Stimulated activated CD4-positive, alpha-beta T cell treated with anti-CD3 and anti-CD28 coated beads, TNF-alpha, amount 100 ng/mL, for 24 hours (primary cell): ENCODE measurements around the gene CCDC77.
"Not testable (repeated sequence)": the region's sequence is repeated elsewhere in the genome, so short reads cannot be mapped to it uniquely, and the experiment has no call there.

Experiments
- DNase-seq, 3 experiments: peaks; one replicate each; pipeline ENCODE4 v3.0.0-alpha.2; 2020; ENCODE audit warnings: low read depth in 3 of 3

CCDC77 gene

GRCh38 chr12:401235-402028 is at the start of gene CCDC77:
Gene CCDC77 (plus strand): TSS chr12:401644. CDS start chr12:409384, 7,740 bp downstream.
- DNase-seq, result peak; percentile 85 to 93 (median 92)

GRCh38 chr12:356276-356988 is 45.0 kb upstream of the CCDC77 start:
- no peak for DNase-seq

- no peak for DNase-seq
Observed at GRCh38 chr12:359091-359490, 42.4 kb upstream of the CCDC77 start.

GRCh38 chr12:366820-367219 is 34.6 kb upstream of the CCDC77 start:
- no peak for DNase-seq

- DNase-seq, result no peak
Observed at GRCh38 chr12:367972-368371, 33.5 kb upstream of the CCDC77 start.

GRCh38 chr12:370739-371485 is 30.5 kb upstream of the CCDC77 start:
- not testable (repeated sequence) for DNase-seq

- DNase-seq, result no peak
Observed at GRCh38 chr12:386651-387050, 14.8 kb upstream of the CCDC77 start.

GRCh38 chr12:388012-388411 is 13.4 kb upstream of the CCDC77 start:
- no peak for DNase-seq

- DNase-seq, result peak in 2 of 3 experiments; percentile 16 to 24
Observed at GRCh38 chr12:388541-389141, 12.8 kb upstream of the CCDC77 start.

GRCh38 chr12:389142-390096 is 12.0 kb upstream of the CCDC77 start, which contains the start of gene KDM5A:
Gene KDM5A (minus strand): TSS chr12:389320. CDS start chr12:389091, 229 bp downstream.
- DNase-seq, result peak; percentile 74 to 84 (median 80)

GRCh38 chr12:400828-401227 is 616 bp upstream of the CCDC77 start:
- DNase-seq, result no peak

GRCh38 chr12:402029-402389 is 565 bp downstream of the CCDC77 start:
- DNase-seq, result no peak

- DNase-seq, result no peak
Observed at GRCh38 chr12:414859-415258, 13.4 kb downstream of the CCDC77 start.

GRCh38 chr12:418432-418831 is 17.0 kb downstream of the CCDC77 start:
- no peak for DNase-seq

- DNase-seq, result no peak
Observed at GRCh38 chr12:422526-422925, 21.1 kb downstream of the CCDC77 start.

- DNase-seq, result not testable (repeated sequence)
Observed at GRCh38 chr12:435737-436136, 34.3 kb downstream of the CCDC77 start.

- DNase-seq, result no peak
Observed at GRCh38 chr12:442235-442884, 40.9 kb downstream of the CCDC77 start.

GRCh38 chr12:447141-447540 is 45.7 kb downstream of the CCDC77 start:
- DNase-seq, result no peak

GRCh38 chr12:449203-449602 is 47.8 kb downstream of the CCDC77 start:
- DNase-seq, result no peak

GRCh38 chr12:450438-450837 is 49.0 kb downstream of the CCDC77 start:
- no peak for DNase-seq
